GM10248 (cell line): Measurements from ENCODE around the gene LEPROT.

Source experiments
- CTCF ChIA-PET: fragments of 300-600 bp; sonication (Branson Sonifier 250); formaldehyde crosslinking; extraction: SDS; loops from one replicate; lab custom pipeline; 2021; ENCODE audit warnings: antibody characterized with exemption; lab: Yijun Ruan, JAX
- POLR2A ChIA-PET: fragments of 350-650 bp; sonication (Branson Sonifier 250); formaldehyde crosslinking; extraction: SDS; loops from one replicate; lab custom pipeline; 2020; ENCODE audit warnings: antibody characterized with exemption; lab: Yijun Ruan, JAX
- DNase-seq: peaks from one replicate; pipeline ENCODE4 v3.0.0; 2012; ENCODE audit errors: extremely low spot score
- CTCF ChIP-seq: IDR thresholded peaks from 2 replicates; pipeline ENCODE4 v1.5.1; 2012; ENCODE audit warnings: mild to moderate bottlenecking, low read depth; ENCODE audit errors: extremely low read depth, missing control alignments, control extremely low read depth

LEPROT gene

GRCh38 chr1:65476327-65476726 lies 55.9 kb downstream of the LEPROT start:
- TF ChIP-seq CTCF: no peak
- DNase-seq: no peak
- POLR2A ChIA-PET: no interaction called here
- CTCF ChIA-PET: interaction anchor here (1.3 to 4.5 kb wide), 3 partner anchors 14 to 211 kb away, joined by 3 to 20 read pairs (median 6); no protein-coding TSS in a partner anchor

- no peak for TF ChIP-seq CTCF
- no peak for DNase-seq
- CTCF ChIA-PET: interaction anchor here (0.9 to 1.1 kb wide), 2 partner anchors 11 to 18 kb away, joined by 3 read pairs; no protein-coding TSS in a partner anchor
- POLR2A ChIA-PET: no interaction called here
Observed at GRCh38 chr1:65477414-65478378, 57.2 kb downstream of the LEPROT start.

GRCh38 chr1:65478379-65479026 lies 58.0 kb downstream of the LEPROT start:
- CTCF ChIA-PET: interaction anchor here (1.1 kb wide), 1 partner anchor 19 kb away, joined by 3 read pairs; no protein-coding TSS in a partner anchor
- no peak for TF ChIP-seq CTCF
- POLR2A ChIA-PET: no interaction called here
- no peak for DNase-seq

GRCh38 chr1:65479554-65480204 lies 59.2 kb downstream of the LEPROT start:
- no peak for TF ChIP-seq CTCF
- CTCF ChIA-PET: interaction anchor here (0.8 to 1.6 kb wide), 3 partner anchors 12 to 41 kb away, joined by 3 to 6 read pairs (median 5); no protein-coding TSS in a partner anchor
- DNase-seq: no peak
- POLR2A ChIA-PET: no interaction called here

- ChIA-PET POLR2A (no interaction called here), CTCF (interaction anchor here (0.8 to 1.3 kb wide), 3 partner anchors 11 to 43 kb away, joined by 3 to 6 read pairs (median 3); no protein-coding TSS in a partner anchor)
- no peak for TF ChIP-seq CTCF
- DNase-seq: no peak
Observed at GRCh38 chr1:65480684-65481405, 60.4 kb downstream of the LEPROT start.
